GM04503 (cell line): ENCODE results near the gene H1-8.

Experiments
- DNase-seq: peaks from one replicate; pipeline ENCODE4 v3.0.0-alpha.2; 2012; ENCODE audit warnings: low read depth

The H1-8 gene

GRCh38 chr3:129594907-129595390, 52.0 kb downstream of the H1-8 start:
- DNase-seq = no peak

DNA sequence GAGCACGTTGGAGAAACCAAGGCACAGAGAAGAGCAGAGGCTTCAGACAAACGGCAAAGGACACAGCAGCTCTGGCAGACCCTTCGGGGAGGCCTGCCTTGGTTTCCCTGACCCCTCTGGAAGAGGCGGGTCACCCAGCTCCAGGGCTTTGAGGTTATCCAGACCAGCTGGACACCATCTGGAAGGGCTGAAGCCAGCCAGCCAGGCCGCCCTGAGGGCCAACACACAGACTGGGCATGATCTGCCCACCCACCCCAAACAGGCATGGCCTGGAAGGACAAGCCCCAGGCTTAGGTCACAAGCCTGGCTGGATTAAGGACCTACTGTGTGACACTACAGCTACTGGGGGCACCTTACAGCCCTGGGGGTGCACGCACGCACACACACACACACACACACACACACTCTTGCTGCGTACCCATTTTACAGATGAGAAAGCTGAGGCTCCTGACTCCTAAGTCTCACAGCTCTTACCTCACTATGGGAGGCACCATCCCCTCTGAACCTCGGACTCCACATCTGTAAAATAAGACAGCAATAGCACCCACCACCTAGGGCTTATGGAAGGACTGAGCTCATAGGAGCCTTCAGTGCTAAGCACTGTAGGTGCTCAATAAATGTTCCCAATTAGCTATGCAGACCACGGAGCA, 52.7 kb downstream of the H1-8 start:
- DNase-seq = no peak

- DNase-seq = peak; percentile 88
These were observed 53.5 kb downstream of the H1-8 start for GRCh38 chr3:129596194-129597086.

DNA sequence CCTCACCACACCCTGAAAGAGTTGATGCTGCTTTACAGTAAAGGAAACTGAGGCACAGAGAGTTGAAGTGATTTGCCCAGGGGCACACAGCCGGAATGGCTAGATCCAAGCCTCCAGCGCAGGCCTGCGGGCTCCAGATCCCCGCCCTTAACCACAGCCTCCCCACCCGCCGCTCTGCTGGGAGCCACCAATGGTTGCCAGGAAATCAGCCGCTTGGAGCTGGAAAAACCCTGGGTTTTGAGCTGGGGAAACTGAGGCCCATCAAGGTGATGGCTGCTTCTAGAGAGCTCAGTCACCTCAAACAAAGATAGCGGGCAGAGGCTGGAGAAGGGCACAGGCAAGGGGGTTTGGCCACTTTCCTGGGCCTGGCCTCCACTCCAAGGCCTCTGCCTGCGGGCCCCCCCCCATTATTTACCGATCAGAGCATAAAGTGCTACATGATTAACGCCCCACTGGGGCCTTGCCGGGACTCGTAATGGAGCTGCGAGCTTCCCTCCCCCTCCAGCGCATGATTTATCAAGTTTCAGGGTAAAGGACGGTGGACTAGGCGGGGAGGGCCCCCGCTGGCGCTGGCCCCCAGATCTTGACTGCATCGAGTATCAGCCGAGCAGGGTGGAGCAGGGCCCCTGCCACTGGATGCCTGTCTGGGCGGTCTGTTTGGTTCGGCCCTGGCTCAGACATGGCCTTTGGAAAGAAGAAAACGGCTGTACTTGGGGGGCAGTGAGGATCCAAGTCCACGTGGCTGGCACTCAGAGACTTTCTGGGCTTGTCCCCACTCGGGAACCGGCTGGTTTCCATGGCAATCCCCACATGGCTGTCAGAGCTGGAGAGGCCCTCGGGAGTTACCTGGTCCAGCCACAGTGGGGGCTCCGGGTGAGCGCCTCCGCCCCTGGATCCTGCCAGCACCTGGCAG, 54.4 kb downstream of the H1-8 start:
- DNase-seq = no peak

GRCh38 chr3:129598000-129598381, 55.0 kb downstream of the H1-8 start:
- no peak for DNase-seq

- DNase-seq = no peak
These were observed 55.5 kb downstream of the H1-8 start for GRCh38 chr3:129598484-129598883.

GRCh38 chr3:129599073-129599472, 56.1 kb downstream of the H1-8 start:
- no peak for DNase-seq

DNA sequence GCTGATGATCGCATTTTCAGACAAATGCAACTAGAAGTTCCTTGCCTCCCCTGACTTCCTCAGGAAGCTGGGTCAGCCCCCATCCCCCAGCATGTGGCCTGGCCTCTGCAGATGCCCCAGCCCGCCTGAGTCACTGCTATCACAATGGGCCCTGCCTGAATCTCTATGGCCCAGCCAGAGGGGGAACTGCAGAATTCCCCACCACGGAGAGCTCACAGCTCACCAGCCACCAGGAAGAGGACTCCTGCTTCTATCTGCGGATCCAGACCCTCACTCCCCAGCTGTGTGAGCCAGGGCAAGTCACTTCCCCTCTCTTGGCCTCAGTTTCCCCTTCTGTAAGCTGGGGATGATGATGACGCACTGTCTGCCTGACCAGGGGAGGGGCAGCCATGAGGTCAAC, 56.6 kb downstream of the H1-8 start:
- no peak for DNase-seq

DNA sequence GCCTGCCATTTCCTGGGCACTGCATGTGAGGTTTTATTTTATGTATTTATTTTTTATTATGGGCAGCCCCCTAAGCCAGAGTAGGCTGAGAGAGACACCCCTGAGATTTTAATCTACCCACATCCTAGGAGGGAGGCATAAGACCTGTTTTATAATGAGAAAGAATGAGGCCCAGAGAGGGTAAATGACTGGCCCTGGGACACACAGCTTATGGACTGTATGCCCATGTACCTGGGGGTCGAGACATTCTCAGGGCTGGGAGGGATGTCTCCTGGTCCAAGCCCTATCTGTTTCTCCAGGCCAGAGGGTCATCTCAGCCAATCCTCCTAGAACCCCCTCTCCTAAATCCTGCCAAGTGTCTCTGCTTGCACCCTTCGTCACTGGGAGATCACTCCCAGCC, 57.4 kb downstream of the H1-8 start:
- no peak for DNase-seq
